MM.1S (cell line): ENCODE data around the gene CMC4.

ENCODE experiments used
- DNase-seq: peaks from one replicate; pipeline ENCODE4 v3.0.0-alpha.2; 2015
- H2AFZ ChIP-seq: fragments of 300-600 bp; sonication (generic); 2 replicates; pipeline ENCODE4 v1.6.0; 2016; ENCODE audit warnings: antibody characterized with exemption, low read length
- H3F3A ChIP-seq: fragments of 300-600 bp; sonication (generic); 2 replicates; pipeline ENCODE4 v1.6.1; 2016; ENCODE audit warnings: mild to moderate bottlenecking, antibody characterized with exemption, low read length, moderate library complexity, mixed read lengths; ENCODE audit not compliant: insufficient read depth
- H3K27ac ChIP-seq: fragments of 300-600 bp; sonication (generic); 2 replicates; pipeline ENCODE4 v1.5.1; 2016; ENCODE audit warnings: mild to moderate bottlenecking, low read length
- H3K27me3 ChIP-seq: fragments of 300-600 bp; sonication (generic); replicated peaks from 2 replicates; pipeline ENCODE4 v1.6.0; 2016; ENCODE audit warnings: low read length; ENCODE audit not compliant: insufficient read depth
- H3K36me3 ChIP-seq: fragments of 300-600 bp; sonication (generic); replicated peaks from 2 replicates; pipeline ENCODE4 v1.6.1; 2016; ENCODE audit warnings: mild to moderate bottlenecking, low read length, mixed read lengths; ENCODE audit not compliant: insufficient read depth
- H3K4me1 ChIP-seq: fragments of 300-600 bp; sonication (generic); 2 replicates; pipeline ENCODE4 v1.6.1; 2016; ENCODE audit warnings: low read length, mixed read lengths
- H3K4me2 ChIP-seq: fragments of 300-600 bp; sonication (generic); 2 replicates; pipeline ENCODE4 v1.6.0; 2016; ENCODE audit warnings: low read depth, low read length
- H3K4me3 ChIP-seq: fragments of 300-600 bp; sonication (generic); 2 replicates; pipeline ENCODE4 v1.5.1; 2016; ENCODE audit warnings: low read length, mixed read lengths
- H3K79me2 ChIP-seq: fragments of 300-600 bp; sonication (generic); 2 replicates; pipeline ENCODE4 v1.6.1; 2016; ENCODE audit warnings: mixed run types, low read length, mixed read lengths
- H3K9ac ChIP-seq: fragments of 300-600 bp; sonication (generic); 2 replicates; pipeline ENCODE4 v1.6.1; 2016; ENCODE audit warnings: low read length, mixed read lengths
- H3K9me2 ChIP-seq: fragments of 300-600 bp; sonication (generic); replicated peaks from 2 replicates; pipeline ENCODE4 v1.6.1; 2016; ENCODE audit warnings: mild to moderate bottlenecking, low read length, mixed read lengths; ENCODE audit not compliant: insufficient read depth
- H3K9me3 ChIP-seq: fragments of 300-600 bp; sonication (generic); replicated peaks from 2 replicates; pipeline ENCODE4 v1.6.1; 2016; ENCODE audit warnings: mild to moderate bottlenecking, low read length, mixed read lengths; ENCODE audit not compliant: insufficient read depth
- H4K20me1 ChIP-seq: fragments of 300-600 bp; sonication (generic); 2 replicates; pipeline ENCODE4 v1.6.1; 2016; ENCODE audit warnings: mild to moderate bottlenecking, low read length, moderate library complexity, mixed read lengths; ENCODE audit not compliant: insufficient read depth
- CTCF ChIP-seq: fragments of 300-600 bp; sonication (generic); IDR thresholded peaks from 2 replicates; pipeline ENCODE4 v1.5.1; 2016; ENCODE audit warnings: antibody characterized with exemption, low read length, mixed read lengths
- EZH2 ChIP-seq: fragments of 300-600 bp; sonication (generic); optimal IDR thresholded peaks from 2 replicates; pipeline ENCODE3; 2017; ENCODE audit warnings: low read depth, mild to moderate bottlenecking, antibody characterized with exemption, low read length, mixed read lengths
- EZH2phosphoT487 ChIP-seq: fragments of 300-600 bp; sonication (generic); IDR thresholded peaks from 2 replicates; pipeline ENCODE4 v1.6.1; 2018; ENCODE audit warnings: antibody characterized with exemption, low read length

The CMC4 gene

GRCh38 chrX:155070975-155071693 lies at the start of gene CMC4, which contains the start of the genes BRCC3 and MTCP1:
CMC4 (minus strand) TSS chrX:155071136; CDS start chrX:155064023, 7,113 bp downstream.
BRCC3 (plus strand) TSS chrX:155071508; CDS start chrX:155071528, 20 bp downstream.
MTCP1 (minus strand) TSS chrX:155071136; CDS start chrX:155066010, 5,126 bp downstream.
- H3K27ac ChIP-seq = peak within 1 kb of the TSS; percentile 51
- H3K4me1 ChIP-seq = peaks cover 5% of the 10 kb centered on the region; the same call in 1 of the 2 replicates
- no peaks in the 10 kb centered on the region for H3K9me2 ChIP-seq
- no peaks in the 10 kb centered on the region for H3K36me3 ChIP-seq
- DNase-seq = peak; percentile 86
- H3F3A ChIP-seq = no peaks in the 10 kb centered on the region; the same call in 1 of the 2 replicates
- H4K20me1 ChIP-seq = no peaks in the 10 kb centered on the region
- peak within 1 kb of the TSS; percentile 69 for H2AFZ ChIP-seq
- peak within 1 kb of the TSS; percentile 82 for H3K4me3 ChIP-seq
- TF ChIP-seq CTCF (no peak), EZH2phosphoT487 (no peak), EZH2 (no peak)
- peaks cover 26% of the 10 kb centered on the region for H3K79me2 ChIP-seq
- H3K9me3 ChIP-seq = no peaks in the 10 kb centered on the region
- H3K27me3 ChIP-seq = no peaks in the 10 kb centered on the region
- peak within 1 kb of the TSS; percentile 61 for H3K4me2 ChIP-seq
- peak within 1 kb of the TSS; percentile 74 for H3K9ac ChIP-seq

GRCh38 chrX:155115174-155115819 lies 44.4 kb upstream of the CMC4 start:
- no peak for TF ChIP-seq EZH2phosphoT487
- Histone ChIP-seq H4K20me1 (no peaks in the 10 kb centered on the region), H3K9ac (no peak overlapping the region), H3K27me3 (no peaks in the 10 kb centered on the region), H3K79me2 (no peaks in the 10 kb centered on the region), H3K36me3 (no peaks in the 10 kb centered on the region; the same call in 1 of the 2 replicates), H3K27ac (no peak overlapping the region), H3F3A (no peaks in the 10 kb centered on the region), H3K9me3 (no peaks in the 10 kb centered on the region), H3K4me1 (no peaks in the 10 kb centered on the region), H2AFZ (no peak overlapping the region), H3K4me3 (no peak overlapping the region), H3K9me2 (no peaks in the 10 kb centered on the region), H3K4me2 (no peak overlapping the region)
- DNase-seq = no peak

- Histone ChIP-seq H4K20me1 (no peaks in the 10 kb centered on the region), H3F3A (no peaks in the 10 kb centered on the region), H3K36me3 (no peaks in the 10 kb centered on the region; the same call in 1 of the 2 replicates), H3K9ac (no peak overlapping the region), H3K4me2 (no peak overlapping the region), H3K9me3 (no peaks in the 10 kb centered on the region), H3K27ac (no peak overlapping the region), H3K9me2 (no peaks in the 10 kb centered on the region), H3K4me3 (no peak overlapping the region), H3K79me2 (no peaks in the 10 kb centered on the region), H3K27me3 (no peaks in the 10 kb centered on the region), H2AFZ (no peak overlapping the region), H3K4me1 (no peaks in the 10 kb centered on the region)
- DNase-seq = no peak
- TF ChIP-seq EZH2 = no peak
- no peak for TF ChIP-seq CTCF
- TF ChIP-seq EZH2phosphoT487 = no peak
These were observed 42.2 kb upstream of the CMC4 start for GRCh38 chrX:155113097-155113496.
